NCI-H510A (cell line): ENCODE measurements around the gene NODAL.
"Not testable (repeated sequence)": the region's sequence is repeated elsewhere in the genome, so short reads cannot be mapped to it uniquely, and the experiment has no call there.

Experiments
- DNase-seq: peaks from one replicate; lab custom pipeline; 2025; lab: John Stamatoyannopoulos, UW

The NODAL gene

DNA sequence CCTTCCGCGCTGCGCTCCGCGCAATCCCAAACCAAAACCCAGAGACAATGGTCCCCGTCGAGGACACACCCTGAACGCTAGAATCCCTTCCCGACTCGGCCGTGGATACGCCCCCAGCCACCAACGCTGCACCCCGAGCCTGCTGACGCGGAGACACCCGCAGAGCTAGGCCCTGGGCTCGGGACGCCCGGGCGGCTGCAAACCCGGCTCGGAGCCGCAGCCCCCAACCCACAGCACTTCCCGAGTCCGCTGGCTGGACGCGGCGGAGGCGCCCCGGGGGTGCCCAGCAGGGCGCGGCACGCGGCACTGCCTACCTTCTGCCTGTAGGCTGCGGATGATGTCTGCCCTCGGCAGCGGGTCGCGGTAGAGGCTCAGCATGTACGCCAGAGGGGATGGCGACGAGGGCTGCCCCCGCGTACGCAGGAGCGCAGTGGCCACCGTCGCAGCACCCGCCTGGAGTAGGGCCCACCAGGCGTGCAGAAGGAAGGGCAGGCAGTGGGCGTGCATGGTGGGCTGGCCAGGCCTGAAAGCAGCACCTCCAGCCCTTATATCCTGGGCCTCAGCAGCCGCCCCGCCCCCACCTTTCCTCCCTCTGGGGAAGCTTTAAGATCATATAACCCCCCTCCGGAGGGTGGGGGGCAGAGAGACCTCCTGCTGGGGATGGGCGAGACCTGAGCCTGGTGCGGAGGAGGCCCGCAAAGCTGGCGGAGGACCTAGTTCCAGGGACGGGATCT is at the start of gene NODAL:
Gene NODAL (minus strand): TSS at position 521 of the 734 bp plus-strand sequence. CDS start 14 bp downstream, at position 507.
- peak; percentile 11 for DNase-seq

- DNase-seq, result no peak
Measured at GRCh38 chr10:70490142-70490541, 48.7 kb upstream of the NODAL start.

DNA sequence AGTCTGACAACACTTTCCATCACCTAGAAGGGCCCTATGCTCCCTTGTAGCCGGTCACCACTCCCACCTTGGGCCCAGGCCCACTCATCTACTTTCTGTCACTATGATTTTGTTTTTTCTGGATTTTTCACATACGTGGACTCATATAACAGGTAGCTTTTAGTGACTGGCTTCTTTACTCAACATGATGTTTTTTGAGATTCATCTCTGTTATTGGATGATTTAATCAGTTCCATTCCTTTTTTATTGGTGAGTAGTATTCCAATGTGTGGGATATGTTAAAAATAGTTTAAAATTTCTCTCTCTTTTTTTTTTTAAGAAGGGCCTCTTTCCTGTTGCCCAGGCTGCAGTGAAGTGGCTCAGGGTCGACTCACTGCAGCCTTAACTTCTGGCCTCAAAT is 46.3 kb upstream of the NODAL start:
- no peak for DNase-seq

GRCh38 chr10:70483872-70484271 is 42.4 kb upstream of the NODAL start:
- DNase-seq, result not testable (repeated sequence)

DNA sequence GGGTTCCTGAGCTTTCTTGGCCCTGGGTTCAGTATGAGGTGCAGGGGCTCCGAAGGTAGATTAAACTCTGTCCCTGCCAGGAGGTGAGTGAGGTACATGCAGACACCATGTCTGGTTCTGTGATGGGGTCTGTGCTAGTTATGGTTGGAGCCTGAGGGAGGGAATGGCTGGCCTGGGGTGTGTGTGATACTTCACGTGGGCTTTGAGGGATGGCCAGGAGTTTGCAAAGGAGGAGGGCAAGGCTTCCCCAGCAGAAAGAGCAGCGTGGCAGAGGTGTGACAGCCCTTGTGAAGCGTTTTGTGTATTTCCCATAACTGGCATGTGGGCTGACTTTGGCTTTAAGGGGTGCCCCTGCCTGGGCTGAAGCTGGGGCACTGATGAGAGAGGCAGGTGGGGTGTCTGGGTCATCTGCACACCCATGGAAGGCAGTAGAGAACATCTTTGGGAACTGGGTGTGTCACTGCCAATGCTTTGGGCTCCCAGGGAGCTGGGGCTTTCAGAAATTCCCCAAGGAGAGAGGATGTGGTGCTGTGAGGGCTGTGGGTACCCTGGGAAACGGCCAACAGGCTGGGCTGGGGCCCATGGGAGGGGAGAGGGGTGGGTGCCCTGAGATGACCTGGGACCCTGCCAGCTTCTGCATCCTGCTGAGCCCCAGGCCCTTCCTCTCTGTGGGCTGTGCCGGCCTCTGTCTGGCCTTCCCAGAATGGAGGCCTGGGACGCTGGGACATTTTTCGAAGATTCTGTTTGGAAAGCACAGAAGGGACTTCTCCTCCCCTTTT is 41.7 kb upstream of the NODAL start:
- DNase-seq, result no peak

- no peak for DNase-seq
Measured at GRCh38 chr10:70481831-70482530, 40.5 kb upstream of the NODAL start.

GRCh38 chr10:70481105-70481504 is 39.6 kb upstream of the NODAL start:
- no peak for DNase-seq

DNA sequence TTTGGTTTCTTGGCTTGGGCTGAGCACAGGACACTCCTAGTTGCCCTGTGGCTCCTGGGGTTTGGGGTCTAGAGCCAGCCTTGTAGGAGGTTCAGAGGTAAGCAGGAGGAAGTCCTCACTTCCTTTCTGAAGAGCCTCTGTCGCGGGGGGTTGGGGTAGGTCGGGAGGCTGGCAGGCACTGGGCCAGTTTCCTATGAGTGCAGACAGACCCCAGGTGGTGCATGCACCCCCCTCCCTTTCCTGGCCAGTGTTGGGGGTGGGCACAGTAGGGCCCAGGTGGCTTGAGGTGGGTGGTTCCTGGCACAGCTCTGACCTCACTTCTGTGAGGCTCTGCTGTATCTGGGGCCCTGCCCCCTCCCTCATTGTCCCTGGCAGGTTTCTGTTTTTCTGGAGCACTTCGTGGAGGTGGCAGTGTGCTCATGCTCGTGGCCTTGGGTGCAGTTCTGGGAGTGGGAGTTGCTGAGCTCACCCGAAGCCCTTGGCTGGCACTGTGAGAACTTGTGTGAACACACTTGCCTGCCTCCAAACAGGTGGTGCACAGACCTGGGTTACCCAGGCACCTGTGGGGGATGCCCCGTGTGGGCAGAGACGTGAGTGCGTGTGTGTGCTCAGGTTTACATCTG is 38.9 kb upstream of the NODAL start:
- no peak for DNase-seq

DNA sequence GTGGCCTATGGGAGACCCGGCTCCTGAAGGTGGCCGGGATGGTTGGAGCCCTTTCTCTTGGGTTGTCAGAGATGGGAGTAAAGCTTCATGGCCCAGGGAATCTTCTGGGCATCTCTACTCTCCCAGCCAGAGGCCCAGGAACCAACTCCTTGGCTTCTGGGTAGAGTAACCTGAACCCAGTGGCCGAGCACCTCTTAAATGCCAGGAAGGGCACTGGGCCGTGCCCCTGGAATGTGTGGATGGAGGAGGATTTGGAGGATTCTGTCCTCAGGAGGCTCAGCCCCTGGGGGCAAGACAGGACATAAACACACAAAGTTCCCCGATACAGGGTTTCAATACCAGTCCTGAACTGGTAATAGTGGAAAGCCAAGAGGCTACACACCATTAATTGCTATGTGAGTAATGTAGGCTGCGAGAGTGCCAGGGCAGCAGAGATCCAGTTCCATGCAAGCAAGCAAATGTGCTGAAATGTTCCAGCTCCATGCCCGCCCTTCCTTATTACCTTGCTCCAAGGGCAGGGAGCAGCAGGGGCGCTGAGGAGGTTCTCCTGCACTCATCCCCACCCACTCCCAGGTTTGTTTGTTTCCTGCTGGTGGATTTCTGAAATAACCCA is 38.3 kb upstream of the NODAL start:
- DNase-seq, result no peak

GRCh38 chr10:70479165-70479581 is 37.7 kb upstream of the NODAL start:
- no peak for DNase-seq

DNA sequence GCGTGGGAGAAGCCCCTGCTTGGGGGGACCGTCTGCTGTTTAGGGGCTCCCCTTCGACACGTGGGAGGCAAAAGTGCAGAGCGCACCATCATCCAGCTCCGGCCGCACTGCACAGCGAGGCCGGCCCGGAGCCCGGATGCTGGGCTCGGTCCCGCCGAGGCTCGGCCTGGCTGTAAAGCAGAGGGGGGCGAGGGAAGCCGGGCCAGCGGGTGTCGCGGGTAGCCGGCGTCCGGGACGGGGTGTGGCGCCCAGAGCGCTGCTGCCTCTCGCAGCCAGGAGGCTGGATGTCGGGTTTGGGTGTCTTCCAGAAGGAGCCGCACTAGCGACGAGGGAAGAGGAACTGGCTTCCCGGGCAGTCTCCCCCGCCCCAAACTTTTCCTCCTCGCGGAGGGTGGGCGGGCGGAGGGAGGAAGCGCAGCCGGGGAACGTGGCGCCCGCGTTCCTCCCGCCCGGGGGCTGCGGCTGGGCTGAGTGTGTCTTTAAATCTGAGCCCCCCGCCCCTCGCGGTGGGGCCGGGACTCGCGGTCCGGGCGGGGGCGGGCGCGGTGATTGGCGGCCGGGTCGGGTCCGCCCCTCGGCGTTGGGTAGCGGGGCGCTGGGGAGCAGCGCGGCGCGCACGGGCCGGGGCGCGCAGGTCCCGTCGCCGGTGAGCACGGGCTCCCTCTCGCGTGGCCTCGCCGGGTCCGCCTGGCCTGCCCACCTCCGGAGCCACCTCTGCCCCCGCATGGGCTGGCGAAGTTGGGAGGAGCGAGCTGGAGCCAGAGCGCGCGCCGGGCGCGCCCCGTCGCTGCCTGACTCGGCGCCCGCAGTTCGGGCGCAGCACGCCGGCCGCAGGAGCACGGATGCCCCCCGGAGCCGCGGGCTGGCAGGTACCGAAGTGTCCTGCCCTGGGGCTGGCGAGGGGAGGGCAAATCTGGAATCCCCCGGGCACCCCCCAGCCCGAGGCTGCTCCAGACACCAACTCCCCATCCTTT is 37.0 kb upstream of the NODAL start, which contains the start of gene PALD1:
Gene PALD1 (plus strand): TSS at position 577 of the 974 bp plus-strand sequence. CDS start 47,185 bp downstream, outside the sequence.
- peak; percentile 58 for DNase-seq

DNA sequence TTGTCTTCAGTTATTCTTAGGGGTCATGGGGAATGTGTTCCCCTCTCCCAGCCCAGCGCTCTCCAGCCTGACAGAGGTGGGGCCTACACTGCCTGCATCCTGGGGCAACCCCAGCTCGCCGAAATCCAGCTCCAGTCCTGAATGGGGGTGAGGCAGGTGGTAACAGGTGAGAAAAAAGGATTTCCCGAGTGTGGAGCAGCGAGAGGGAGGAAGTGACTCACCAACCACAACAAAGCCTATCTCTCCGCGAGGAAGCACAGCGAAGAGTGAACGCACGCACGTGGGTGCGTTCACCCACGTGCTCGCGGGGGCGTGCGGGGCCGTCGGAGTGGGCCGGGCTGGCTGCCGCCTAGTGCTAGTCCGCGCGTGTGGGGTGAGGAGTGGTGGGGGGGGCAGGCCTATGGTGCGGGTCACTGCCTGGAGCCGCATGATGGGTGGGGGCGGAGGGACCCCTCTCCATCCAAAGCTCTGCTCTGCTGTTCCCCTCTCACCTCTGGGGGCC is 36.2 kb upstream of the NODAL start:
- no peak for DNase-seq

- no peak for DNase-seq
Measured at GRCh38 chr10:70476249-70477035, 35.0 kb upstream of the NODAL start.

DNA sequence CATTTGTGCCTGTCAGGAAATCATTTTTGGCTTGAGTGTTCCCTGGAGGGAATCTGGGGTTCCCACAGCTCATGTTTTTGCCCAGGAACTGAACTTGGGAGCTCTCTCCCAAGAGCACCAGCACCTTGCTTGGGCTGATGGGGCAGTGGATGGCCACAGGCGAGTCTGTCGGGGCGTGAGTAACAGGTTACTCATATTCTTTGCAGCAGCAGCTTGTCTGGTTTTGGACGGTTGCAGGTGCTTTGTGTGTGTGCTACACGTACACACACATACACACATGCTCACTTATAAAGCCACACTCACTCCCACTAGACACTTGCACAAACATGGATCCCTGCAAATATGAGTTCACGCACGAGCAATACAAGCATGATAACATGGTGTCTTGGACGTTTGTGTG is 34.2 kb upstream of the NODAL start:
- DNase-seq, result no peak

DNA sequence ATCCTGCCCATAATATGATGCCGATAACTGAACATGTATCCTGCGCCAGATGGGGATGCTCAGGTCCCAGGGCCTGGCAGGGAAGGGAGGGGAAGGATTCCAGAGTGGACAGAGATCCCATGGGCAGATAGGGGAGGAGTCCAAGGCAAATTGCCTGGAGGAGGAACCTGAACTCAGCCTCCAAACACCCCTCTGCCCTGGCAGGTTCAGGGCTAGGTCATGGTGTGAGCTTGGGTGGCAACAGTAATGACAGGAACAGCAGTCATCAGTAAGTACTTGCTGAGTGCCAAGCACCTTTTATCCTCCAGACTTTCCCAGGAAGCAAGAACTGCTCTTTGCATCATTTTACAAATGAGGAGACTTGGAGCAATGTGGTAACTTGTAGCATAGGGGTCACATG is 33.3 kb upstream of the NODAL start:
- DNase-seq, result no peak

- DNase-seq, result no peak
Measured at GRCh38 chr10:70472799-70473454, 31.4 kb upstream of the NODAL start.

GRCh38 chr10:70466951-70467350 is 25.5 kb upstream of the NODAL start:
- DNase-seq, result no peak

- no peak for DNase-seq
Measured at GRCh38 chr10:70465832-70466231, 24.4 kb upstream of the NODAL start.

DNA sequence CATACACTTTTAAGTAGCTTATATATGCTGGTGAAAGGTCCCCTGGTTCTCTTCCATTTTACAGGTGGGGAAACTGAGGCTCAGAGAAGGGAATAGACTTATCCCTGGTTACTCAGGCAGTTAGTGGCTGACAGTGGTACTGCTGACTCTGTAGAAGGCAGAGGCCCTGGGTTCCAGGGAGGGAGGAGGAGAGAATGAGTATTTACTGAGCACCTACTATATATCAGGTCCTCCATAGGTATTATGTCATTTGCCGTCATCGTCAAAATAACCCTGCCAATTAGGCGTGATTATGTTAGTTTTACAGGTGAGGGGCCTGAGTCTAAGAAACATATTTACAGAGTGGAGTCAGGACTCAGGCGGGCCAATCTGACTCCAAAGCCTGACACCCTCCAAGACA is 23.8 kb upstream of the NODAL start:
- no peak for DNase-seq
